Natural killer cell (primary cell): Measurements from ENCODE around the gene ACLY. TPM values are rescaled to one million over a fixed set of nuclear protein-coding genes. Genes with fewer than 3 reads are reported as not detected.

Experiments used
- ATAC-seq, 3 donors: fragments of 150-1000 bp in 2 of 3; fragments of 200-7000 bp in 1 of 3; cut with Tn5 transposase; 1 replicate in 1 of 3; 2 replicates in 2 of 3; pipeline ENCODE4 v1.10.0; 2021; ENCODE audit warnings: mild to moderate bottlenecking in 2 of 3, moderate library complexity in 2 of 3
- DNase-seq, 2 donors: peaks; one replicate each; pipeline versions ENCODE4 v3.0.0 to v3.0.0-alpha.2; 2013 to 2021; ENCODE audit warnings: mixed read lengths in 1 of 2
- H3K27ac ChIP-seq: one replicate; pipeline ENCODE4 v1.5.1; 2013; ENCODE audit warnings: mild to moderate bottlenecking, low read length
- H3K27me3 ChIP-seq: one replicate; pipeline ENCODE4 v1.6.1; 2013; ENCODE audit warnings: low read length; ENCODE audit not compliant: control insufficient read depth, insufficient read depth
- H3K36me3 ChIP-seq: one replicate; pipeline ENCODE4 v1.6.1; 2013; ENCODE audit warnings: low read length; ENCODE audit not compliant: control insufficient read depth, insufficient read depth
- H3K4me1 ChIP-seq: one replicate; pipeline ENCODE4 v1.6.1; 2013; ENCODE audit warnings: low read length; ENCODE audit not compliant: control insufficient read depth, insufficient read depth
- H3K4me3 ChIP-seq: one replicate; pipeline ENCODE4 v1.5.1; 2013; ENCODE audit warnings: low read length
- H3K9me3 ChIP-seq: one replicate; pipeline ENCODE4 v1.6.1; 2013; ENCODE audit warnings: low read length; ENCODE audit not compliant: control insufficient read depth, insufficient read depth
- H3K27ac Mint-ChIP-seq, 2 donors: one replicate each; pipeline ENCODE4 v1.8.0; 2022; ENCODE audit warnings: mild to moderate bottlenecking in 2 of 2, mixed read lengths in 2 of 2, moderate library complexity in 1 of 2
- H3K27me3 Mint-ChIP-seq, 2 donors: one replicate each; pipeline ENCODE4 v1.8.0; 2022; ENCODE audit warnings: low read depth in 2 of 2, mixed read lengths in 2 of 2
- H3K36me3 Mint-ChIP-seq: one replicate; pipeline ENCODE4 v1.8.0; 2022; ENCODE audit warnings: mixed read lengths
- H3K4me1 Mint-ChIP-seq, 2 donors: one replicate each; pipeline ENCODE4 v1.8.0; 2022; ENCODE audit warnings: mixed read lengths in 2 of 2
- H3K4me3 Mint-ChIP-seq: one replicate; pipeline ENCODE4 v1.8.0; 2022; ENCODE audit warnings: mild to moderate bottlenecking, moderate library complexity, mixed read lengths
- H3K9me3 Mint-ChIP-seq, 2 donors: one replicate each; pipeline ENCODE4 v1.8.0; 2022; ENCODE audit warnings: mixed read lengths in 2 of 2
- CTCF ChIP-seq: fragments of 200-600 bp; IDR thresholded peaks from one replicate; pipeline ENCODE4 v1.8.0; 2022; ENCODE audit warnings: antibody characterized with exemption
- WGBS: methylation state at CpG from one replicate; pipeline ENCODE4 v1.1.7; 2013; ENCODE audit warnings: missing lambda C conversion rate; ENCODE audit not compliant: insufficient coverage; 5-methylcytosine and 5-hydroxymethylcytosine counted together
- intact Hi-C: fragments of 100-400 bp; cut with micrococcal nuclease; formaldehyde crosslinking; loops from one replicate; pipeline ENCODE4 v1.14.2; 2022
- total RNA-seq, 4 donors: library from RNA; stranded (reverse); fragments of 120-200 nt in 1 of 4; gene quantifications; one replicate each; pipeline versions ENCODE4 v1.2.3 to v1.2.4, GENCODE V29; 2013 to 2022

The ACLY gene
- total RNA-seq, 3 donors from 2014 or later (not counting 1 experiment from before 2014, with no cell fraction given) = 86.5 to 106 (median 106) TPM

GRCh38 chr17:41901646-41902045, 17.1 kb downstream of the ACLY start:
- Mint-ChIP-seq H3K4me3 (no peak overlapping the region), H3K27ac (no peak overlapping the region), H3K9me3 (no peaks in the 10 kb centered on the region), H3K27me3 (no peaks in the 10 kb centered on the region), H3K36me3 (peaks cover 24% of the 10 kb centered on the region), H3K4me1 (peaks cover 0 to 4% of the 10 kb centered on the region in 2 donors)
- intact Hi-C loops = no loop called here
- WGBS = 88% methylated on average over 11 of the region's 11 CpGs
- Histone ChIP-seq H3K4me3 (no peak overlapping the region), H3K27ac (no peak overlapping the region), H3K36me3 (peaks cover 80% of the 10 kb centered on the region), H3K27me3 (no peaks in the 10 kb centered on the region), H3K9me3 (no peaks in the 10 kb centered on the region), H3K4me1 (no peaks in the 10 kb centered on the region)
- no peak for TF ChIP-seq CTCF
- DNase-seq (no peak), ATAC-seq (no peak)

- H3K27me3 ChIP-seq = no peaks in the 10 kb centered on the region
- intact Hi-C loops = no loop called here
- no peaks in the 10 kb centered on the region for H3K4me1 ChIP-seq
- Mint-ChIP-seq H3K4me3 (no peak overlapping the region), H3K27me3 (no peaks in the 10 kb centered on the region), H3K9me3 (no peaks in the 10 kb centered on the region), H3K36me3 (peaks cover 24% of the 10 kb centered on the region), H3K27ac (no peak overlapping the region), H3K4me1 (peaks cover 0 to 5% of the 10 kb centered on the region in 2 donors)
- WGBS = 96% methylated on average over 6 of the region's 6 CpGs
- no peaks in the 10 kb centered on the region for H3K9me3 ChIP-seq
- H3K36me3 ChIP-seq = peaks cover 81% of the 10 kb centered on the region
- no peak for TF ChIP-seq CTCF
- ATAC-seq = no peak
- H3K4me3 ChIP-seq = no peak overlapping the region
- DNase-seq = no peak
- no peak overlapping the region for H3K27ac ChIP-seq
Observed at GRCh38 chr17:41896726-41897125, 22.0 kb downstream of the ACLY start.

GRCh38 chr17:41895617-41896016, 23.1 kb downstream of the ACLY start:
- TF ChIP-seq CTCF = no peak
- H3K27me3 Mint-ChIP-seq = no peaks in the 10 kb centered on the region
- no peaks in the 10 kb centered on the region for H3K9me3 Mint-ChIP-seq
- Histone ChIP-seq H3K4me3 (no peak overlapping the region), H3K36me3 (peaks cover 82% of the 10 kb centered on the region), H3K4me1 (no peaks in the 10 kb centered on the region), H3K27ac (no peak overlapping the region), H3K27me3 (no peaks in the 10 kb centered on the region), H3K9me3 (no peaks in the 10 kb centered on the region)
- no peak overlapping the region for H3K27ac Mint-ChIP-seq
- ATAC-seq (no peak), DNase-seq (no peak)
- H3K4me1 Mint-ChIP-seq = peaks cover 0 to 5% of the 10 kb centered on the region in 2 donors
- WGBS = 100% methylated on average over 5 of the region's 5 CpGs
- H3K36me3 Mint-ChIP-seq = peaks cover 14% of the 10 kb centered on the region
- intact Hi-C loops = no loop called here
- H3K4me3 Mint-ChIP-seq = no peak overlapping the region

GRCh38 chr17:41894791-41895331, 23.9 kb downstream of the ACLY start:
- peaks cover 0 to 5% of the 10 kb centered on the region in 2 donors for H3K4me1 Mint-ChIP-seq
- H3K36me3 Mint-ChIP-seq = peaks cover 14% of the 10 kb centered on the region
- H3K9me3 ChIP-seq = no peaks in the 10 kb centered on the region
- no peaks in the 10 kb centered on the region for H3K9me3 Mint-ChIP-seq
- intact Hi-C loops = no loop called here
- H3K27me3 ChIP-seq = no peaks in the 10 kb centered on the region
- H3K36me3 ChIP-seq = peaks cover 77% of the 10 kb centered on the region
- H3K27ac ChIP-seq = no peak overlapping the region
- ATAC-seq (no peak), DNase-seq (no peak)
- H3K4me1 ChIP-seq = no peaks in the 10 kb centered on the region
- TF ChIP-seq CTCF = no peak
- H3K4me3 Mint-ChIP-seq = no peak overlapping the region
- WGBS = 83% methylated on average over 6 of the region's 7 CpGs
- H3K4me3 ChIP-seq = no peak overlapping the region
- H3K27me3 Mint-ChIP-seq = no peaks in the 10 kb centered on the region
- H3K27ac Mint-ChIP-seq = no peak overlapping the region
